HFFc6 (cell line): ENCODE data around the gene KNCN. TPM values are rescaled to one million over a fixed set of nuclear protein-coding genes. Genes with fewer than 3 reads are reported as not detected.
A peak's percentile ranks its signal among the peaks of the same experiment; 100 is the strongest.

ENCODE experiments used
- DNase-seq: peaks from one replicate; pipeline ENCODE4 v3.0.0-alpha.2; 2018
- H3K27ac Mint-ChIP-seq: 2 replicates; pipeline ENCODE4 v1.8.0; 2020; ENCODE audit warnings: mild to moderate bottlenecking, mixed read lengths
- H3K27me3 Mint-ChIP-seq: 2 replicates; pipeline ENCODE4 v1.8.0; 2021; ENCODE audit warnings: mild to moderate bottlenecking, moderate library complexity, mixed read lengths; ENCODE audit not compliant: insufficient read depth
- H3K36me3 Mint-ChIP-seq: 2 replicates; pipeline ENCODE4 v1.8.0; 2021; ENCODE audit warnings: low read depth, mixed read lengths
- H3K4me1 Mint-ChIP-seq: 2 replicates; pipeline ENCODE4 v1.8.0; 2020; ENCODE audit warnings: low read depth, mixed read lengths
- H3K4me3 Mint-ChIP-seq: 2 replicates; pipeline ENCODE4 v1.8.0; 2020; ENCODE audit warnings: mild to moderate bottlenecking, moderate library complexity, mixed read lengths
- H3K9me3 Mint-ChIP-seq: 2 replicates; pipeline ENCODE4 v1.8.0; 2020; ENCODE audit warnings: mild to moderate bottlenecking, mixed read lengths
- total RNA-seq, 6 experiments: library from RNA; stranded (reverse); fragmentation: NEBNext Ultra II Directional; extraction: Animal tissue kit (Norgen Biotek cat#: 25700); gene quantifications; 2 replicates in 1 of 6; 3 replicates in 5 of 6; pipeline ENCODE4 v1.2.3, GENCODE V29; 2021
- TF ChIP-seq, protein P1 (sequence below): fragments of 200-600 bp; sonication (generic); IDR thresholded peaks from 2 replicates; pipeline ENCODE4 v1.5.0; 2021; ENCODE audit warnings: antibody characterized with exemption, mild to moderate bottlenecking

The KNCN gene
- total RNA-seq, 6 experiments from 2014 or later: not detected

DNA sequence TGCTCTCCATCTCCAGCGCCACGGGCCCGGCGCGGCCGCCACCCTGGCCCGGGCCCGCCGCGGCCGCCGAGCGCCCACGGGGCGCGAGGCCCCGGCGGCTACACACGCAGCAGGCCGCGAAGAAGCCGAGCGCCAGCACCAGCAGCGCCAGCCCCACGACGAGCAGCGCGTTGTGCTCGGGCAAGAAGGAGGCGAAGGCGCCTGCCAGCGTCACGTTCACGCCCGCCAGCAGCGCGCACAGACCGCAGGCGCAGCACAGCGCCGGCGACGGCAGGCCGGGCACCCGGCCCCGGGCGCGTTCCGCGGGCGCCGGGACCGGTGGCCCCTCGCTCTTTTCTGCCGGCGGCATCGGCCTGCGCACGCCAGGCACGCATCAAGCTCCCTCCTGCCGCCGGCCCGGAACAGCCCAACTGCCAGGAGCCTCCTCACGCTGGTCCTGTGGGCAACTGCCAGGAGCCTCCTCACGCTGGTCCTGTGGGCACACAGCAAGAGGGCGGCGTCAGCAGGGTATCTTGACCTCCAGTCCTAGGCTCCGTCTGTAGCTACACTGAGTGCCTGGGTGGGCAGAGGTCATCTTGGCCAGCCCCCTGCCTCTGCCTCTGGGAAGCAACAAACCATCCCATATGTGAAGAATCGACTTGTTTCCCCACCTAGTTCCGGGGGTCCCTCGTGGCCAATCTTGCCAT, 18.1 kb downstream of the KNCN start:
- peak overlapping the region; percentile 68 for H3K4me3 Mint-ChIP-seq
- peaks cover 50% of the 10 kb centered on the region for H3K27me3 Mint-ChIP-seq
- DNase-seq: no peak
- TF ChIP-seq, protein P1, sequence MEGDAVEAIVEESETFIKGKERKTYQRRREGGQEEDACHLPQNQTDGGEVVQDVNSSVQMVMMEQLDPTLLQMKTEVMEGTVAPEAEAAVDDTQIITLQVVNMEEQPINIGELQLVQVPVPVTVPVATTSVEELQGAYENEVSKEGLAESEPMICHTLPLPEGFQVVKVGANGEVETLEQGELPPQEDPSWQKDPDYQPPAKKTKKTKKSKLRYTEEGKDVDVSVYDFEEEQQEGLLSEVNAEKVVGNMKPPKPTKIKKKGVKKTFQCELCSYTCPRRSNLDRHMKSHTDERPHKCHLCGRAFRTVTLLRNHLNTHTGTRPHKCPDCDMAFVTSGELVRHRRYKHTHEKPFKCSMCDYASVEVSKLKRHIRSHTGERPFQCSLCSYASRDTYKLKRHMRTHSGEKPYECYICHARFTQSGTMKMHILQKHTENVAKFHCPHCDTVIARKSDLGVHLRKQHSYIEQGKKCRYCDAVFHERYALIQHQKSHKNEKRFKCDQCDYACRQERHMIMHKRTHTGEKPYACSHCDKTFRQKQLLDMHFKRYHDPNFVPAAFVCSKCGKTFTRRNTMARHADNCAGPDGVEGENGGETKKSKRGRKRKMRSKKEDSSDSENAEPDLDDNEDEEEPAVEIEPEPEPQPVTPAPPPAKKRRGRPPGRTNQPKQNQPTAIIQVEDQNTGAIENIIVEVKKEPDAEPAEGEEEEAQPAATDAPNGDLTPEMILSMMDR: no peak; the same call in 1 of the 2 replicates
- H3K4me1 Mint-ChIP-seq: no peaks in the 10 kb centered on the region; the same call in 1 of the 2 replicates
- no peak overlapping the region for H3K27ac Mint-ChIP-seq
- no peaks in the 10 kb centered on the region for H3K36me3 Mint-ChIP-seq
- H3K9me3 Mint-ChIP-seq: no peaks in the 10 kb centered on the region

DNA sequence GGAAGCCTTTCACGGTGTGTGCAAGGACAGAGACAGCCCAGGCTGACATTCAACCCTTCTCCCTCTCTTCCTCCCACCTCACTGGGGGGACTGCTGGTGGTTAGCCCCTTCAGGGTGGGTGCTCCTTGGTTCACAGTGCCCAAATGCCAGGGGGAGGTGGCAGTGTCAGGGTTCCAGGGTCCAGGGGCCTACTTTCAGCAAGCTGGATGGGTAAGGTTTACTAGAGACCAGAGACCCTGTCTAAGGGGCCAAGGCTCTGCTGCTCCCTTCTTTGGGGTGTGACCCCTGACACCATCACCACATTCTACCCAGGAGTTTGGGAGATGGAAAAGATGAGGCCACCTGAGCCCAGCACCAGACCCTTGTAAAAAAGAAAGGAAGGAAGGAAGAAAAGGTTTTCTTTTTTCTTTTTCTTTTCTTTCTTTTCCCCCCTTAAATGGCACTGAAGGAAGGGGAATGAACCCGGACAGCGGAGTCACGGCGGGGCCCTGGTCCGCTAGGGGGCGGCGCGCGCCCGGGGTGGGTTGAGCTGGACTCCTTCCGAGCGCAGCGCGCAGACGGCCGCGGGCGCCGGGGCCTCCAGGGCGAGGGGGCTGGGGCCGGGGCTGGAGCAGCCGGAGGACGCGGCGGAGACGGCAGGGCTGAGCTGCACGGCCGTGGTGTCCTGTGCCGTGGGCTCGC, 18.8 kb downstream of the KNCN start:
- peaks cover 46% of the 10 kb centered on the region for H3K27me3 Mint-ChIP-seq
- DNase-seq: no peak

DNA sequence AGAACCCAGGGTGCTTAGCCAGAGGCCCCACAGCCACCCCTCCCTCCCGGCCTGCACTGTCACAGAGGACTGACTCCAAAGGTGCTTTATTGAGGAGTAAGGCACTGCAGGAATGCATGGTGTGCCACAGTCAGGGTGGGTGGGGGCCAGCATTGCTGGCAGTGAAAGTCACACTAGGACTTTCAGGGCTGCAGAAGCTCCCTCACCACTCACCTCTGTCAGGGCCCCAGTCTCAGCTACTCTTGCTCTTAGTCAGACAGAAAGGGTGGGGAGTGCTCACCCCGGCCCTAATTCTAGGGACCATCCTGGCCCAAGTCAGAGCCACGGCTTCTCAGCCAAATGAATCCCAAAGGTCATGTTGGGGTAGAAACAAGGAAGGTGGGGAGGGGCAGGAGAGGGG, 19.4 kb downstream of the KNCN start:
- Mint-ChIP-seq H3K27ac (no peak overlapping the region), H3K27me3 (peaks cover 42% of the 10 kb centered on the region), H3K4me1 (no peaks in the 10 kb centered on the region; the same call in 1 of the 2 replicates), H3K36me3 (no peaks in the 10 kb centered on the region), H3K4me3 (no peak overlapping the region), H3K9me3 (no peaks in the 10 kb centered on the region)
- TF ChIP-seq, protein P1: no peak
- no peak for DNase-seq

More for the DNA sequence above, 18.8 kb downstream of the KNCN start:
- no peaks in the 10 kb centered on the region; the same call in 1 of the 2 replicates for H3K4me1 Mint-ChIP-seq
- TF ChIP-seq, protein P1: peak; percentile 82
- no peaks in the 10 kb centered on the region for H3K36me3 Mint-ChIP-seq
- no peaks in the 10 kb centered on the region for H3K9me3 Mint-ChIP-seq
- no peak overlapping the region for H3K27ac Mint-ChIP-seq
- no peak overlapping the region for H3K4me3 Mint-ChIP-seq

- H3K4me3 Mint-ChIP-seq: no peak overlapping the region
- H3K27me3 Mint-ChIP-seq: peaks cover 37% of the 10 kb centered on the region
- DNase-seq: no peak
Observed at GRCh38 chr1:46530791-46531409, 20.5 kb downstream of the KNCN start.

GRCh38 chr1:46530311-46530710, 21.1 kb downstream of the KNCN start:
- TF ChIP-seq, protein P1: no peak
- H3K4me3 Mint-ChIP-seq: no peak overlapping the region

More at GRCh38 chr1:46530791-46531409, 20.5 kb downstream of the KNCN start:
- H3K27ac Mint-ChIP-seq: no peak overlapping the region
- TF ChIP-seq, protein P1: peak; percentile 48
- H3K36me3 Mint-ChIP-seq: no peaks in the 10 kb centered on the region
- H3K4me1 Mint-ChIP-seq: no peaks in the 10 kb centered on the region; the same call in 1 of the 2 replicates
- no peaks in the 10 kb centered on the region for H3K9me3 Mint-ChIP-seq

More at GRCh38 chr1:46530311-46530710, 21.1 kb downstream of the KNCN start:
- H3K36me3 Mint-ChIP-seq: no peaks in the 10 kb centered on the region
- peaks cover 36% of the 10 kb centered on the region for H3K27me3 Mint-ChIP-seq
- H3K4me1 Mint-ChIP-seq: no peaks in the 10 kb centered on the region; the same call in 1 of the 2 replicates
- DNase-seq: no peak
- H3K27ac Mint-ChIP-seq: no peak overlapping the region
- H3K9me3 Mint-ChIP-seq: no peaks in the 10 kb centered on the region
